NOMO-1 treated with dmso at 0.1 percent for 144 hours (cell line): ENCODE data around the gene ADCY2.

Experiments used
- DNase-seq: peaks from one replicate; lab custom pipeline; 2025; ENCODE audit not compliant: unreplicated experiment; lab: John Stamatoyannopoulos, UW

The ADCY2 gene

GRCh38 chr5:7717691-7718090 lies 321.8 kb downstream of the ADCY2 start:
- DNase-seq, result no peak

GRCh38 chr5:7728076-7728475 lies 332.1 kb downstream of the ADCY2 start:
- DNase-seq, result no peak

- DNase-seq, result no peak
Observed at GRCh38 chr5:7741415-7742065, 345.6 kb downstream of the ADCY2 start.

GRCh38 chr5:7742241-7742656 lies 346.3 kb downstream of the ADCY2 start:
- DNase-seq, result no peak

- no peak for DNase-seq
Observed at GRCh38 chr5:7745882-7746610, 350.1 kb downstream of the ADCY2 start.

- no peak for DNase-seq
Observed at GRCh38 chr5:7747728-7748127, 351.8 kb downstream of the ADCY2 start.

GRCh38 chr5:7749626-7750025 lies 353.7 kb downstream of the ADCY2 start:
- no peak for DNase-seq

GRCh38 chr5:7751874-7752273 lies 355.9 kb downstream of the ADCY2 start:
- no peak for DNase-seq

- DNase-seq, result no peak
Observed at GRCh38 chr5:7753181-7753580, 357.2 kb downstream of the ADCY2 start.

- DNase-seq, result peak; percentile 66
Observed at GRCh38 chr5:7753596-7753995, 357.7 kb downstream of the ADCY2 start.

GRCh38 chr5:7754490-7754889 lies 358.6 kb downstream of the ADCY2 start:
- DNase-seq, result no peak

GRCh38 chr5:7754997-7755596 lies 359.2 kb downstream of the ADCY2 start:
- peak; percentile 57 for DNase-seq

GRCh38 chr5:7755958-7756357 lies 360.0 kb downstream of the ADCY2 start:
- DNase-seq, result no peak

- DNase-seq, result peak; percentile 80
Observed at GRCh38 chr5:7756453-7756852, 360.5 kb downstream of the ADCY2 start.

- DNase-seq, result no peak
Observed at GRCh38 chr5:7759257-7759871, 363.4 kb downstream of the ADCY2 start.

GRCh38 chr5:7759951-7760580 lies 364.1 kb downstream of the ADCY2 start:
- DNase-seq, result no peak

- DNase-seq, result no peak
Observed at GRCh38 chr5:7762267-7762666, 366.3 kb downstream of the ADCY2 start.

GRCh38 chr5:7763621-7764072 lies 367.7 kb downstream of the ADCY2 start:
- no peak for DNase-seq

- no peak for DNase-seq
Observed at GRCh38 chr5:7764452-7764851, 368.5 kb downstream of the ADCY2 start.

- no peak for DNase-seq
Observed at GRCh38 chr5:7770436-7770835, 374.5 kb downstream of the ADCY2 start.

- no peak for DNase-seq
Observed at GRCh38 chr5:7772141-7772540, 376.2 kb downstream of the ADCY2 start.
